ENCODE measurements around the gene CAPS.

The CAPS gene

GRCh38 chr19:5954293-5954692, 40.2 kb downstream of the CAPS start:
- Histone ChIP-seq H3K79me1 (replicated peaks; ENCODE audit: low read length, poor library complexity, severe bottlenecking) (peaks cover 41% of the 10 kb centered on the region), H3K23ac (ENCODE audit: low read length in 2 of 2) (no peak overlapping the region), H3K4me1 (ENCODE audit: control insufficient read depth, insufficient read depth, low read depth, low read length) (peaks cover 41% of the 10 kb centered on the region), H2BK120ac (ENCODE audit: low read depth, low read length) (peak overlapping the region; percentile 45), H2BK15ac (ENCODE audit: low read depth, poor library complexity, severe bottlenecking) (no peak overlapping the region), H3K4me3 (ENCODE audit: insufficient read depth in 1 of 2, low read depth in 1 of 2, low read length in 2 of 2) (peak overlapping the region in 1 of 2 experiments; percentile 58), H4K8ac (ENCODE audit: low read length) (no peak overlapping the region), H3K14ac (ENCODE audit: low read length in 2 of 2) (no peak overlapping the region), H2BK12ac (ENCODE audit: low read length in 2 of 2) (peak overlapping the region in 1 of 2 experiments; percentile 78), H2AFZ (ENCODE audit: low read depth, low read length) (no peak overlapping the region), H4K91ac (ENCODE audit: low read length) (peak overlapping the region; percentile 56), H3K27me3 (ENCODE audit: control insufficient read depth in 1 of 2, insufficient read depth in 1 of 2, low read length in 2 of 2) (no peaks in the 10 kb centered on the region), H3K4ac (ENCODE audit: low read depth in 1 of 2, low read length in 2 of 2) (peak overlapping the region; percentile 75 to 92), H3K36me3 (ENCODE audit: control insufficient read depth in 1 of 2, insufficient read depth in 2 of 2, low read depth in 1 of 2, low read length in 2 of 2) (peaks cover 17 to 32% of the 10 kb centered on the region in 2 experiments), H3K27ac (ENCODE audit: low read length, poor library complexity, severe bottlenecking) (peak overlapping the region; percentile 29), H2BK5ac (ENCODE audit: low read depth, low read length, poor library complexity, severe bottlenecking) (peak overlapping the region; percentile 36), H2AK5ac (ENCODE audit: low read length, severe bottlenecking) (peak overlapping the region; percentile 33), H3K9ac (ENCODE audit: low read length) (peak overlapping the region; percentile 55), H3K9me3 (ENCODE audit: control insufficient read depth, low read length) (no peaks in the 10 kb centered on the region), H3K4me2 (ENCODE audit: low read length, poor library complexity, severe bottlenecking) (no peak overlapping the region), H3K18ac (ENCODE audit: low read depth in 1 of 2, low read length in 2 of 2) (peak overlapping the region; percentile 44 to 61)
- 58% methylated on average over 6 of the region's 6 CpGs for WGBS
- DNase-seq: peak; percentile 28

DNA sequence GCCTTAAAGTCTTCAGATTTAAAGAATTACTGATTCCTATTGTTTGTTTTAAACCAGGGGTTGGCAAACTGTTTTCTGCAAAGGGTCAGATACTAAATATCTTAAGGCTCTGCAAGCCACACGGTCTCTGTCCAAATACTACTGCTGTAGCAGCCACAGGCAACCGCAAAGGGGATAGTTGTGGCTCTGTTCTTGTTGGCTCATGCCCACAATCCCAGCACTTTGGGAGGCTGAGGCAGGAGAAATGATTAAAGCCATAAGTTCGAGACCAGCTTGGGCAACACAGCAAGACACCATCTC, 41.5 kb downstream of the CAPS start:
- Histone ChIP-seq H2BK120ac (ENCODE audit: low read depth, low read length) (no peak overlapping the region), H3K79me1 (replicated peaks; ENCODE audit: low read length, poor library complexity, severe bottlenecking) (peaks cover 31% of the 10 kb centered on the region), H4K8ac (ENCODE audit: low read length) (no peak overlapping the region), H3K4me2 (ENCODE audit: low read length, poor library complexity, severe bottlenecking) (no peak overlapping the region), H2BK15ac (ENCODE audit: low read depth, poor library complexity, severe bottlenecking) (no peak overlapping the region), H4K91ac (ENCODE audit: low read length) (no peak overlapping the region), H3K4me3 (ENCODE audit: insufficient read depth in 1 of 2, low read depth in 1 of 2, low read length in 2 of 2) (no peak overlapping the region), H2BK5ac (ENCODE audit: low read depth, low read length, poor library complexity, severe bottlenecking) (no peak overlapping the region), H3K14ac (ENCODE audit: low read length in 2 of 2) (no peak overlapping the region), H3K27me3 (ENCODE audit: control insufficient read depth in 1 of 2, insufficient read depth in 1 of 2, low read length in 2 of 2) (no peaks in the 10 kb centered on the region), H3K18ac (ENCODE audit: low read depth in 1 of 2, low read length in 2 of 2) (no peak overlapping the region), H2AK5ac (ENCODE audit: low read length, severe bottlenecking) (no peak overlapping the region), H3K23ac (ENCODE audit: low read length in 2 of 2) (no peak overlapping the region), H3K4ac (ENCODE audit: low read depth in 1 of 2, low read length in 2 of 2) (no peak overlapping the region), H3K4me1 (ENCODE audit: control insufficient read depth, insufficient read depth, low read depth, low read length) (peaks cover 50% of the 10 kb centered on the region), H2AFZ (ENCODE audit: low read depth, low read length) (no peak overlapping the region), H3K27ac (ENCODE audit: low read length, poor library complexity, severe bottlenecking) (no peak overlapping the region), H3K9ac (ENCODE audit: low read length) (no peak overlapping the region), H2BK12ac (ENCODE audit: low read length in 2 of 2) (no peak overlapping the region), H3K36me3 (ENCODE audit: control insufficient read depth in 1 of 2, insufficient read depth in 2 of 2, low read depth in 1 of 2, low read length in 2 of 2) (peaks cover 6 to 22% of the 10 kb centered on the region in 2 experiments), H3K9me3 (ENCODE audit: control insufficient read depth, low read length) (no peaks in the 10 kb centered on the region)
- DNase-seq: peak; percentile 30
- 94% methylated on average over 3 of the region's 3 CpGs for WGBS

- no peak overlapping the region for H3K27ac ChIP-seq (ENCODE audit: low read length, poor library complexity, severe bottlenecking)
- 71% methylated on average over 3 of the region's 3 CpGs for WGBS
- no peak overlapping the region for H4K8ac ChIP-seq (ENCODE audit: low read length)
- H3K18ac ChIP-seq (ENCODE audit: low read depth in 1 of 2, low read length in 2 of 2): no peak overlapping the region
- H3K27me3 ChIP-seq (ENCODE audit: control insufficient read depth in 1 of 2, insufficient read depth in 1 of 2, low read length in 2 of 2): no peaks in the 10 kb centered on the region
- no peak overlapping the region for H2BK120ac ChIP-seq (ENCODE audit: low read depth, low read length)
- H3K9ac ChIP-seq (ENCODE audit: low read length): no peak overlapping the region
- peaks cover 49% of the 10 kb centered on the region for H3K4me1 ChIP-seq (ENCODE audit: control insufficient read depth, insufficient read depth, low read depth, low read length)
- H3K36me3 ChIP-seq (ENCODE audit: control insufficient read depth in 1 of 2, insufficient read depth in 2 of 2, low read depth in 1 of 2, low read length in 2 of 2): peaks cover 4 to 22% of the 10 kb centered on the region in 2 experiments
- no peak for DNase-seq
- H2AFZ ChIP-seq (ENCODE audit: low read depth, low read length): no peak overlapping the region
- no peak overlapping the region for H4K91ac ChIP-seq (ENCODE audit: low read length)
- H2BK15ac ChIP-seq (ENCODE audit: low read depth, poor library complexity, severe bottlenecking): no peak overlapping the region
- no peak overlapping the region for H2AK5ac ChIP-seq (ENCODE audit: low read length, severe bottlenecking)
- H3K9me3 ChIP-seq (ENCODE audit: control insufficient read depth, low read length): no peaks in the 10 kb centered on the region
- H2BK12ac ChIP-seq (ENCODE audit: low read length in 2 of 2): no peak overlapping the region
- peaks cover 27% of the 10 kb centered on the region for H3K79me1 ChIP-seq (replicated peaks; ENCODE audit: low read length, poor library complexity, severe bottlenecking)
- no peak overlapping the region for H3K14ac ChIP-seq (ENCODE audit: low read length in 2 of 2)
- H3K23ac ChIP-seq (ENCODE audit: low read length in 2 of 2): no peak overlapping the region
- H3K4ac ChIP-seq (ENCODE audit: low read depth in 1 of 2, low read length in 2 of 2): no peak overlapping the region
- no peak overlapping the region for H3K4me3 ChIP-seq (ENCODE audit: insufficient read depth in 1 of 2, low read depth in 1 of 2, low read length in 2 of 2)
- no peak overlapping the region for H3K4me2 ChIP-seq (ENCODE audit: low read length, poor library complexity, severe bottlenecking)
- no peak overlapping the region for H2BK5ac ChIP-seq (ENCODE audit: low read depth, low read length, poor library complexity, severe bottlenecking)
Observed at GRCh38 chr19:5956323-5956722, 42.3 kb downstream of the CAPS start.

DNA sequence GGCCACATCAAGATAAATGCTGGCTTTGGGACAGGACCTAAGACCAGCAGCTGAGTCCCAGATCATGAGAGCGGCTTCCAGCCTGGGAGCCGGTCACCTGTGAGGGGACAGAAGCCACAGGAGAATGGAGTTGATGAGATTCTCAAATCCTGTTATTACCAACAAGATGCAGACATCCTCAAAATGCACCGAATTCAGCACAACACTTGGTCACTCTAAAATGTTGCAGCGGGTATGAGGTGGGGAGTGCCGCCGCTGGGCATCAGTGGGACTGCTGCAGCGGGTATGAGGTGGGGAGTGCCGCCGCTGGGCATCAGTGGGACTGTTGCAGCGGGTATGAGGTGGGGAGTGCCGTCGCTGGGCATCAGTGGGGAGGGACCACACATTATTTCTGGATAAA, 42.7 kb downstream of the CAPS start:
- Histone ChIP-seq H4K8ac (ENCODE audit: low read length) (no peak overlapping the region), H2AK5ac (ENCODE audit: low read length, severe bottlenecking) (no peak overlapping the region), H3K4me3 (ENCODE audit: insufficient read depth in 1 of 2, low read depth in 1 of 2, low read length in 2 of 2) (no peak overlapping the region), H2BK15ac (ENCODE audit: low read depth, poor library complexity, severe bottlenecking) (no peak overlapping the region), H3K23ac (ENCODE audit: low read length in 2 of 2) (no peak overlapping the region), H3K18ac (ENCODE audit: low read depth in 1 of 2, low read length in 2 of 2) (no peak overlapping the region), H2BK5ac (ENCODE audit: low read depth, low read length, poor library complexity, severe bottlenecking) (no peak overlapping the region), H2BK12ac (ENCODE audit: low read length in 2 of 2) (no peak overlapping the region), H3K79me1 (replicated peaks; ENCODE audit: low read length, poor library complexity, severe bottlenecking) (peaks cover 23% of the 10 kb centered on the region), H2AFZ (ENCODE audit: low read depth, low read length) (no peak overlapping the region), H3K4ac (ENCODE audit: low read depth in 1 of 2, low read length in 2 of 2) (no peak overlapping the region), H4K91ac (ENCODE audit: low read length) (peak overlapping the region; percentile 46), H3K4me1 (ENCODE audit: control insufficient read depth, insufficient read depth, low read depth, low read length) (peaks cover 49% of the 10 kb centered on the region), H2BK120ac (ENCODE audit: low read depth, low read length) (no peak overlapping the region), H3K9me3 (ENCODE audit: control insufficient read depth, low read length) (no peaks in the 10 kb centered on the region), H3K4me2 (ENCODE audit: low read length, poor library complexity, severe bottlenecking) (no peak overlapping the region), H3K36me3 (ENCODE audit: control insufficient read depth in 1 of 2, insufficient read depth in 2 of 2, low read depth in 1 of 2, low read length in 2 of 2) (peaks cover 4 to 18% of the 10 kb centered on the region in 2 experiments), H3K9ac (ENCODE audit: low read length) (no peak overlapping the region), H3K27ac (ENCODE audit: low read length, poor library complexity, severe bottlenecking) (no peak overlapping the region), H3K27me3 (ENCODE audit: control insufficient read depth in 1 of 2, insufficient read depth in 1 of 2, low read length in 2 of 2) (no peaks in the 10 kb centered on the region), H3K14ac (ENCODE audit: low read length in 2 of 2) (no peak overlapping the region)
- WGBS: 100% methylated on average over 9 of the region's 12 CpGs
- DNase-seq: no peak
